ENCODE data around the gene CYB561D1. TPM values are rescaled to one million over a fixed set of nuclear protein-coding genes. Genes with fewer than 3 reads are reported as not detected.

The CYB561D1 gene
- total and polyA plus RNA-seq, 2 of the 13 experiments (the other 11 are each of a cell fraction or from before 2014, with no cell fraction given): 3.9 to 4.1 TPM

DNA sequence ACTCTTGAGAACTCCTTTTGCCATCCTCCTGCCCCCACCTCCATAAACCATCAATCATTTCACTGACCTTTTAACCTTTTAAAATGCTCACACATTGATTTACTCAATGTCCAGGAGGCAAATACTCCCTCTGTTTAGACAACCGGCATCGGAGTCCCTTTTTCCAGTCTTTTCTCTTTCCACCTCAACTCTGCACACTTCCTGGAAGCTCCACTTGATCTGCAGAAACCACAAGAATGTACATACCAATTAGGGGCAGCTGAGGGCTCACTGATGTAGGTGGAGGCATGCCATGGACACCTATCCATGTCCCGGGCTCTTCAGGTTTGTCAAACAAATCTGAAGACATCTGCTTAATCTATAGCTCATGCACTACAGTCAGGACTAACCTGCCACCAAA lies 21.0 kb downstream of the CYB561D1 start:
- intact Hi-C loops (cut with micrococcal nuclease; ENCODE audit: unreplicated experiment): no loop called here
- BruUV-seq (replicated peaks): no TSS peak
- Histone ChIP-seq H3K4me2 (ENCODE audit: low read depth, low read length) (no peak overlapping the region; the same call in 1 of the 2 replicates), H3K9ac (ENCODE audit: insufficient read depth, low read depth, low read length) (no peak overlapping the region), H3K4me3 (replicated peaks in 1 of 3; ENCODE audit: insufficient read depth in 1 of 3, low read depth in 2 of 3, low read length in 3 of 3) (no peak overlapping the region), H4K20me1 (ENCODE audit: insufficient read depth, low read length) (no peaks in the 10 kb centered on the region), H3K4me1 (ENCODE audit: insufficient read depth, low read length) (peaks cover 30% of the 10 kb centered on the region), H3K9me3 (ENCODE audit: low read length) (no peaks in the 10 kb centered on the region), H3K79me2 (ENCODE audit: insufficient read depth, low read length) (no peaks in the 10 kb centered on the region), H3K27ac (ENCODE audit: extremely low read length, insufficient read depth, low read length) (no peak overlapping the region), H2AFZ (ENCODE audit: low read length) (no peak overlapping the region), H3K27me3 (ENCODE audit: control insufficient read depth in 1 of 2, insufficient read depth in 2 of 2, low read length in 2 of 2) (peaks cover 0 to 22% of the 10 kb centered on the region in 2 experiments; a peak in 2 of 5 replicates), H3K36me3 (replicated peaks in 1 of 2; ENCODE audit: control insufficient read depth in 1 of 2, insufficient read depth in 2 of 2, low read length in 2 of 2) (no peaks in the 10 kb centered on the region)
- in situ Hi-C loops (cut with HindIII; ENCODE audit: extremely low pct_ligation_motif_present, low pct_unique_long_range_greater_than_20kb): no loop called here
- ChIA-PET POLR2A (interaction anchor here (0.6 kb wide), 1 partner anchor 15 kb away, joined by 3 read pairs; no protein-coding TSS in a partner anchor), CTCF (ENCODE audit: low intra/inter-chr PET ratio, low total read pairs) (no interaction called here)
- TF ChIP-seq RXRA (CRISPR knock-in tag; IDR thresholded peaks at IDR 0.05) (no peak), SRSF4 (IDR thresholded peaks at IDR 0.05; ENCODE audit: low read depth, low read length, poor library complexity, severe bottlenecking) (no peak), CREM (IDR thresholded peaks at IDR 0.05) (no peak), CREM (CRISPR knock-in tag; IDR thresholded peaks at IDR 0.05) (no peak), NR2F6 (IDR thresholded peaks at IDR 0.05) (peak; percentile 34; the same call in 1 of the 2 replicates), NR2F6 (CRISPR knock-in tag; IDR thresholded peaks at IDR 0.05) (no peak)
- ATAC-seq: peak; percentile 35; the same call in 1 of the 3 replicates
- DNase-seq (ENCODE audit: low spot score): peak; percentile 34
- 0% methylated on average over 3 of the region's 3 CpGs for WGBS (ENCODE audit: low lambda C conversion rate)
- no peak for FAIRE-seq

GRCh38 chr1:109516872-109517271 lies 23.0 kb downstream of the CYB561D1 start:
- Histone ChIP-seq H3K4me2 (ENCODE audit: low read depth, low read length) (no peak overlapping the region), H3K4me3 (replicated peaks in 1 of 3; ENCODE audit: insufficient read depth in 1 of 3, low read depth in 2 of 3, low read length in 3 of 3) (no peak overlapping the region), H3K27me3 (ENCODE audit: control insufficient read depth in 1 of 2, insufficient read depth in 2 of 2, low read length in 2 of 2) (peaks cover 4 to 24% of the 10 kb centered on the region in 2 experiments; a peak in 3 of 5 replicates), H2AFZ (ENCODE audit: low read length) (no peak overlapping the region), H3K79me2 (ENCODE audit: insufficient read depth, low read length) (no peaks in the 10 kb centered on the region), H3K36me3 (replicated peaks in 1 of 2; ENCODE audit: control insufficient read depth in 1 of 2, insufficient read depth in 2 of 2, low read length in 2 of 2) (no peaks in the 10 kb centered on the region), H3K27ac (ENCODE audit: extremely low read length, insufficient read depth, low read length) (no peak overlapping the region), H3K9me3 (ENCODE audit: low read length) (no peaks in the 10 kb centered on the region), H4K20me1 (ENCODE audit: insufficient read depth, low read length) (no peaks in the 10 kb centered on the region), H3K9ac (ENCODE audit: insufficient read depth, low read depth, low read length) (no peak overlapping the region), H3K4me1 (ENCODE audit: insufficient read depth, low read length) (peaks cover 21% of the 10 kb centered on the region)
- FAIRE-seq (no peak), ATAC-seq (peak; percentile 73), DNase-seq (ENCODE audit: low spot score) (no peak)
- no TSS peak for BruUV-seq (replicated peaks)
- intact Hi-C loops (cut with micrococcal nuclease; ENCODE audit: unreplicated experiment): no loop called here
- 13% methylated on average over 5 of the region's 5 CpGs for WGBS (ENCODE audit: low lambda C conversion rate)
- CTCF ChIA-PET (ENCODE audit: low intra/inter-chr PET ratio, low total read pairs): no interaction called here
- POLR2A ChIA-PET: interaction anchor here (0.7 to 1.6 kb wide), 2 partner anchors 10 to 11 kb away, joined by 3 read pairs; no protein-coding TSS in a partner anchor
- in situ Hi-C loops (cut with HindIII; ENCODE audit: extremely low pct_ligation_motif_present, low pct_unique_long_range_greater_than_20kb): no loop called here
- TF ChIP-seq ZNF549 (CRISPR knock-in tag; IDR thresholded peaks at IDR 0.05): peak; percentile 91
- no peak for TF ChIP-seq ZBTB4 (CRISPR knock-in tag; IDR thresholded peaks at IDR 0.05; ENCODE audit: borderline replicate concordance)
- TF ChIP-seq HNF4A (CRISPR knock-in tag; IDR thresholded peaks at IDR 0.05): peak; percentile 58
- TF ChIP-seq ZNF724P (CRISPR knock-in tag; IDR thresholded peaks at IDR 0.05; ENCODE audit: borderline replicate concordance): no peak
- TF ChIP-seq, protein P1, sequence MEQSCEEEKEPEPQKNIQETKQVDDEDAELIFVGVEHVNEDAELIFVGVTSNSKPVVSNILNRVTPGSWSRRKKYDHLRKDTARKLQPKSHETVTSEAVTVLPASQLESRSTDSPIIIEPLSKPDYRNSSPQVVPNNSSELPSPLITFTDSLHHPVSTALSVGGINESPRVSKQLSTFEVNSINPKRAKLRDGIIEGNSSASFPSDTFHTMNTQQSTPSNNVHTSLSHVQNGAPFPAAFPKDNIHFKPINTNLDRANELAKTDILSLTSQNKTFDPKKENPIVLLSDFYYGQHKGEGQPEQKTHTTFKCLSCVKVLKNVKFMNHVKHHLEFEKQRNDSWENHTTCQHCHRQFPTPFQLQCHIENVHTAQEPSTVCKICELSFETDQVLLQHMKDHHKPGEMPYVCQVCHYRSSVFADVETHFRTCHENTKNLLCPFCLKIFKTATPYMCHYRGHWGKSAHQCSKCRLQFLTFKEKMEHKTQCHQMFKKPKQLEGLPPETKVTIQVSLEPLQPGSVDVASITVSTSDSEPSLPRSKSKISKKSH (CRISPR knock-in tag; IDR thresholded peaks at IDR 0.05; ENCODE audit: borderline replicate concordance): no peak
- TF ChIP-seq RAD21 (CRISPR knock-in tag; IDR thresholded peaks at IDR 0.05): no peak
- TF ChIP-seq SAP130 (CRISPR knock-in tag; IDR thresholded peaks at IDR 0.05; ENCODE audit: low read depth): no peak
- no peak for TF ChIP-seq FOSL1 (CRISPR knock-in tag; IDR thresholded peaks at IDR 0.05; ENCODE audit: borderline replicate concordance)
- TF ChIP-seq SMARCE1 (IDR thresholded peaks at IDR 0.05; ENCODE audit: borderline replicate concordance): no peak
- TF ChIP-seq ZNF678 (CRISPR knock-in tag; IDR thresholded peaks at IDR 0.05): no peak
- no peak for TF ChIP-seq ZNF772 (CRISPR knock-in tag; IDR thresholded peaks at IDR 0.05)
